ENCODE data around the gene CLCNKB. TPM values are rescaled to one million over a fixed set of nuclear protein-coding genes. Genes with fewer than 3 reads are reported as not detected.
A peak's percentile ranks its signal among the peaks of the same experiment; 100 is the strongest.

CLCNKB gene
- total and polyA plus RNA-seq, 11 donors = 0.50 to 2.7 (median 1.5) TPM

DNA sequence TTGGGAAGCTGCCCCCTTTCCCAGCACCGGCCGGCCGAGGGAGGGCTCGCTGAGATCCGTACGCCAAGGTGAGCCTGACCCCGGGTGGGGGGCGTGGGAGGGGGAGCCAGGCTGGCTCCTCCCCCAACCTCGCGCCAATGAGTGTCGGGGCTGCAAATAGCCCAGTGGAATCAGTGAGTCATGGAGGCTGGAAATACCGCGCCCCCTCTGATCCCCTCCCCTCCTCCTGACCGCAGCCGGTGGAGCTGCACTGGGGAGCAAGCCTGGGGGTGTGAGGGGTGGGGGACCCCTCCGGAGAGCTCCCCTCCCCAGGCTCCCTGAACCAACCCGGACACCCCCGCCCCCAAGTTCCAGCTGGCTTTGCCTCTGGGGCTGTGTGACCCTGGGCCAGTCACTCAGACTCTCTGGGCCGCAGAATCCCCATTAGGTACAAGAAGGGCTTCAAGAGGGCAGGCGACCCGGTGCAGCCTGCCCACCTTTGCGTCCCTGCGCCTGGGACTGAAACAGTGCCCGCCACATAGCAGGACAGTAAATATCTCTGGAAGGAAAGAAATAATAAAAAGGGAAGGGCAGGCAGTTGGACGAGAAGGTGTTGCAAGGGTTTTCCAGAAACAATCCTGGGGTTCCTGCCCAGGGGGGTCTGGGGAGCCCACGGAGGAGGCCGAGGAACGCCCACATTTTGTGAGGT lies 30.2 kb upstream of the CLCNKB start:
- DNase-seq (peak; percentile 83 to 92 (median 86)), ATAC-seq (peak; percentile 40 to 55 (median 48))
- peak in 1 of 2 donors; percentile 65 for TF ChIP-seq POLR2A (IDR thresholded peaks at IDR 0.05)
- TF ChIP-seq, protein P1, sequence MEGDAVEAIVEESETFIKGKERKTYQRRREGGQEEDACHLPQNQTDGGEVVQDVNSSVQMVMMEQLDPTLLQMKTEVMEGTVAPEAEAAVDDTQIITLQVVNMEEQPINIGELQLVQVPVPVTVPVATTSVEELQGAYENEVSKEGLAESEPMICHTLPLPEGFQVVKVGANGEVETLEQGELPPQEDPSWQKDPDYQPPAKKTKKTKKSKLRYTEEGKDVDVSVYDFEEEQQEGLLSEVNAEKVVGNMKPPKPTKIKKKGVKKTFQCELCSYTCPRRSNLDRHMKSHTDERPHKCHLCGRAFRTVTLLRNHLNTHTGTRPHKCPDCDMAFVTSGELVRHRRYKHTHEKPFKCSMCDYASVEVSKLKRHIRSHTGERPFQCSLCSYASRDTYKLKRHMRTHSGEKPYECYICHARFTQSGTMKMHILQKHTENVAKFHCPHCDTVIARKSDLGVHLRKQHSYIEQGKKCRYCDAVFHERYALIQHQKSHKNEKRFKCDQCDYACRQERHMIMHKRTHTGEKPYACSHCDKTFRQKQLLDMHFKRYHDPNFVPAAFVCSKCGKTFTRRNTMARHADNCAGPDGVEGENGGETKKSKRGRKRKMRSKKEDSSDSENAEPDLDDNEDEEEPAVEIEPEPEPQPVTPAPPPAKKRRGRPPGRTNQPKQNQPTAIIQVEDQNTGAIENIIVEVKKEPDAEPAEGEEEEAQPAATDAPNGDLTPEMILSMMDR (IDR thresholded peaks at IDR 0.05) = no peak
- peak overlapping the region; percentile 88 to 99 (median 97) for H3K27ac ChIP-seq
- no peaks in the 10 kb centered on the region for H3K9me3 ChIP-seq
- peak overlapping the region in 11 of 12 donors; percentile 7 to 81 (median 48) for H3K4me3 ChIP-seq
- H3K4me1 ChIP-seq = peaks cover 0 to 44% (median 27%) of the 10 kb centered on the region in 12 donors
- peaks cover 0 to 10% (median 0%) of the 10 kb centered on the region in 9 donors for H3K36me3 ChIP-seq
- intact Hi-C loops (cut with DNase I) = no loop called here
- WGBS, 4 donors = 11 to 15% (median 13%) methylated on average over 13 to 28 of the region's 28 CpGs
- H3K27me3 ChIP-seq = peaks cover 0 to 5% (median 0%) of the 10 kb centered on the region in 9 donors

DNA sequence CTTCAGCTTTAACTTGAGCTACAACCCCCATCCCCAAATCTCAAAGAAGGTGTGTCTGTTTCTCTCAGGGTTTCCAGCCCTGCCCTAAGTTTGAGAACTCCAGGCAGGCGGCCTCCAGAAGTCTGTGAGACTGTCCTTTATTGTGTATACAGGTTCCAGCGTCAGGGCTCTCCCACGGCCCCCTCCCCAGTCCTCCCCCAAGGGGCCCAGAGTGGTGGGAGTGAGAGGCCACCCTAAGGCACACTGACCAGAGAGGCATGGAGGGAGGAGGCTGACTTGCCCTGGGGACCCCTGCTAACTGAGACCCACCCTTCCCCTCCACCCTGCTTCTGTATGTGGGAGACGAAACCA lies 29.7 kb upstream of the CLCNKB start:
- intact Hi-C loops (cut with DNase I) = no loop called here
- TF ChIP-seq POLR2A (IDR thresholded peaks at IDR 0.05) = peak in 1 of 2 donors; percentile 20
- TF ChIP-seq, protein P1 (IDR thresholded peaks at IDR 0.05) = no peak
- Histone ChIP-seq H3K36me3 (peaks cover 0 to 10% (median 0%) of the 10 kb centered on the region in 9 donors), H3K27ac (peak overlapping the region; percentile 88 to 99 (median 97)), H3K4me3 (peak overlapping the region in 7 of 12 donors; percentile 9 to 81 (median 67)), H3K4me1 (peaks cover 0 to 48% (median 32%) of the 10 kb centered on the region in 12 donors), H3K9me3 (no peaks in the 10 kb centered on the region), H3K27me3 (peaks cover 0 to 5% (median 0%) of the 10 kb centered on the region in 9 donors)
- WGBS, 4 donors = 18 to 38% (median 28%) methylated on average over 4 of the region's 4 CpGs
- ATAC-seq = no peak
- DNase-seq = no peak

DNA sequence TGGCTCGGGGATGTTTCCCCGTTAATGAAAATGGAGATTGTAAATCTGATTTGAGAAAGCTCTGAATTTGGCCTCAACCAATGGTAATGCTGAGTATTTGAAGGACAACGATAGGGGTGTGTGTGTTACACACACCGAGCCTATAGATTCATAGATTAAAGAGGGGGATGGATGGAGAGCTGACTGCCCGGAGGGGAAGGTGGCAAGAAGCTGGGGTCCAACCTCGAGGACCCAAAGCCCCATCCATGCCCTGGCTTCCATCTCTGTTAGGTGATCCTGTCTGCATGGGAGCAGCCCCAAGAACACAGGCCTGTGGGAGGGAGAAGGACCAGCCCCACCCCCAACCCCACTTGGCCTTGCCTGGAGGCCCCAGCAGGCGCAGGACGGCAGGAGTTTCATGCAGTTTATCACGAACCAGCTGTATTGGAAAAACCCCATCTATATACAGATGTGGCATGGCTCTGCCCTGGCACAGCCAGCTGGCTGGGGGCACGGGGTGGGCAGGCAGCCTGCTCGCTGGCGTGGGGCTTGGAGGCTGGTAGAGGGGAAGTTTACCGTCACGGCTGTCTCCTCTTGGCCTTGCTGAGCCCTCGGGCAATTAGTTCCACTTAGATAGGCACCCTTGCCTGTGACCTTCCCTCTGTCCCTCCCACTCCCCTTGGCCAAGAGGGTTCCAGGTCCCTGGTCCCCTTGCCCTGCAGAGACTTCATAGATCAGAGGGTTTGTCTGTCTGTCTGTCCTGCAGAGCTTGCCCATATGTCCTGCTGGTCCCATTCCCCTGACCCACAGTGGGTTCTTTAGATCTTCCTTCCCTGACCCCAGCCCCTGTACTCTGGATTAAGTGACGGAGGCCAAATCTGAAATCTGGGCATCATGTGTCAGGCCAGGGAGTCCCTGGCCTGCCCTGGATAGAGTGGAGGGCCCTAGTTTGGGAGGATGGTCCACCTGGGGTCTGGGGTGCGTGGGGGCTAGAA lies 28.8 kb upstream of the CLCNKB start:
- ATAC-seq = no peak
- peaks cover 0 to 5% (median 0%) of the 10 kb centered on the region in 9 donors for H3K27me3 ChIP-seq

More for the DNA sequence above, 28.8 kb upstream of the CLCNKB start:
- Histone ChIP-seq H3K4me1 (peaks cover 0 to 56% (median 36%) of the 10 kb centered on the region in 12 donors), H3K27ac (peak overlapping the region; percentile 88 to 99 (median 97)), H3K36me3 (peaks cover 0 to 10% (median 0%) of the 10 kb centered on the region in 9 donors), H3K4me3 (peak overlapping the region; percentile 27 to 81 (median 66)), H3K9me3 (no peaks in the 10 kb centered on the region)
- peak in 1 of 2 donors; percentile 26 for TF ChIP-seq POLR2A (IDR thresholded peaks at IDR 0.05)
- TF ChIP-seq, protein P1 (IDR thresholded peaks at IDR 0.05) = no peak
- intact Hi-C loops (cut with DNase I) = no loop called here
- 46 to 54% (median 50%) methylated on average over 12 to 17 of the region's 17 CpGs for WGBS, 4 donors
- DNase-seq = peak in 4 of 5 donors; percentile 71 to 80 (median 74)
